ENCODE data around the gene SLC34A3. TPM values are rescaled to one million over a fixed set of nuclear protein-coding genes. Genes with fewer than 3 reads are reported as not detected.

The SLC34A3 gene
- total RNA-seq, 1 donor from 2014 or later, result not detected

GRCh38 chr9:137205126-137206069, 25.3 kb upstream of the SLC34A3 start, which contains the start of the genes NDOR1 and TMEM203:
NDOR1 (plus strand) TSS chr9:137205700; CDS start chr9:137205778, 78 bp downstream.
TMEM203 (minus strand) TSS chr9:137205648; CDS start chr9:137205414, 234 bp downstream.
- ChIA-PET CTCF (interaction anchor here (1.1 to 1.8 kb wide), 3 partner anchors 17 to 31 kb away, joined by 3 to 5 read pairs (median 4); partner anchors contain the start of genes ANAPC2, RNF224 and SSNA1), POLR2A (interaction anchor here (0.6 to 5.3 kb wide), 12 partner anchors 11 to 119 kb away, joined by 3 to 46 read pairs (median 4); partner anchors contain the start of genes MAN1B1, RNF208, RNF224 and SSNA1)
- intact Hi-C loops (cut with micrococcal nuclease), result loop anchor here (1.0 kb wide), 3 partner anchors 17 to 36 kb away; partner anchors contain the start of genes ANAPC2, SSNA1 and TUBB4B
- no peaks in the 10 kb centered on the region for H3K27me3 Mint-ChIP-seq
- peak; percentile 96 for DNase-seq
- peak within 1 kb of the TSS; percentile 92 for H3K4me3 Mint-ChIP-seq
- no peak for TF ChIP-seq CTCF (IDR thresholded peaks at IDR 0.05)
- ATAC-seq (ENCODE audit: low read depth), result peak; percentile 41
- peak within 1 kb of the TSS; percentile 90 for H3K27ac Mint-ChIP-seq
- peaks cover 26% of the 10 kb centered on the region for H3K36me3 Mint-ChIP-seq (ENCODE audit: low read depth)
- no peaks in the 10 kb centered on the region for H3K9me3 Mint-ChIP-seq
- peaks cover 54% of the 10 kb centered on the region for H3K4me1 Mint-ChIP-seq

GRCh38 chr9:137206602-137207001, 24.1 kb upstream of the SLC34A3 start:
- ATAC-seq (ENCODE audit: low read depth), result no peak
- no peaks in the 10 kb centered on the region for H3K27me3 Mint-ChIP-seq
- H3K36me3 Mint-ChIP-seq (ENCODE audit: low read depth), result peaks cover 26% of the 10 kb centered on the region
- H3K9me3 Mint-ChIP-seq, result no peaks in the 10 kb centered on the region
- peaks cover 45% of the 10 kb centered on the region for H3K4me1 Mint-ChIP-seq
- ChIA-PET POLR2A (interaction anchor here (1.1 to 5.3 kb wide), 4 partner anchors 10 to 77 kb away, joined by 4 to 46 read pairs (median 8); partner anchors contain the start of genes ANAPC2, RNF208 and SSNA1), CTCF (no interaction called here)
- TF ChIP-seq CTCF (IDR thresholded peaks at IDR 0.05), result no peak
- DNase-seq, result no peak
- peak overlapping the region; percentile 83 for H3K27ac Mint-ChIP-seq
- H3K4me3 Mint-ChIP-seq, result peak overlapping the region; percentile 92
- intact Hi-C loops (cut with micrococcal nuclease), result no loop called here

DNA sequence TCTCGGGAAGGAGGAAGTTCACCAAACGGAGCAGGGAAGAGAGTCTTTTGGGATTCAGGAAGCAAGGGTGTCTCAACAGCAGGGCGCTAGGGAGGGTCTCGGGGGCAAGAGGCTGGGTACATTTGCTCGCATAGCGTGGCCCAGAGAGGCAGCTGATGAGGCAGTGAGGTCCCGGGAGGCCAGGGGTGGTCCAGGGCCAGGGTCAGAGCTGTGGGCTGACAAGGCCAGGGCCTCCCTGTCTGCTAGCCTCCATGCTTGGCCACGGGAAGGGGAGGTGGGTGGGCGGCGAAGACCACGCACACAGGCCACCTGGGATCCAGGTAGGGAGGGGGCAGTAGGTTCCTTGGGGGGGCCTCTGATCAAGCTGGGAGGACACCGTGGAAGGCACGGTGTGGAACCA, 19.2 kb upstream of the SLC34A3 start:
- Mint-ChIP-seq H3K4me1 (peaks cover 11% of the 10 kb centered on the region), H3K9me3 (no peaks in the 10 kb centered on the region), H3K27me3 (no peaks in the 10 kb centered on the region), H3K4me3 (no peak overlapping the region), H3K36me3 (ENCODE audit: low read depth) (peaks cover 21% of the 10 kb centered on the region), H3K27ac (no peak overlapping the region)
- intact Hi-C loops (cut with micrococcal nuclease), result no loop called here
- no peak for TF ChIP-seq CTCF (IDR thresholded peaks at IDR 0.05)
- ChIA-PET CTCF (no interaction called here), POLR2A (interaction anchor here (0.5 to 1.1 kb wide), 3 partner anchors 12 to 419 kb away, joined by 3 to 9 read pairs (median 4); no protein-coding TSS in a partner anchor)
- DNase-seq, result no peak
- no peak for ATAC-seq (ENCODE audit: low read depth)

DNA sequence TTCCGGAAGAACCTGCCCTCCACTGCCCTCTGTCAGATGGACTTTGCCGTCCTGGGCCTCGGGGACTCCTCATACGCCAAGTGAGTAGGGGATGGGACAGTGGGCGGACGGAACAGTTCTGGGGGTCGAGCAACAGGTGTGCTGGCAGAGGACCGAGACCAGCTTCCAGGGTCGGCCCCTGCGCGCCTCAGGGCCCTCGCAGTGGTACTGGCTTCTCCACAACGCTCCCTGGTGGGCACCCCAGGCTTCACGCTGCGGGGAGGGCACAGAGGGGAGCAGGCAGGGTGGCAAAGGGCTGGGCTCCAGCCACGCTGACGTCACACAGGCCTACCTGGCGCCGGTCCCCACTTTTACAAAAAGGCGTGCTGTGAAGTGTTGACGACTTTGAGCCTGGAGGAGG, 18.2 kb upstream of the SLC34A3 start:
- POLR2A ChIA-PET, result interaction anchor here (1.1 kb wide), 1 partner anchor 11 kb away, joined by 9 read pairs; no protein-coding TSS in a partner anchor
- Mint-ChIP-seq H3K27ac (no peak overlapping the region), H3K4me1 (peaks cover 1% of the 10 kb centered on the region), H3K27me3 (no peaks in the 10 kb centered on the region), H3K36me3 (ENCODE audit: low read depth) (peaks cover 19% of the 10 kb centered on the region), H3K4me3 (no peak overlapping the region), H3K9me3 (no peaks in the 10 kb centered on the region)
- DNase-seq (no peak), ATAC-seq (ENCODE audit: low read depth) (no peak)
- CTCF ChIA-PET, result no interaction called here
- intact Hi-C loops (cut with micrococcal nuclease), result no loop called here
- no peak for TF ChIP-seq CTCF (IDR thresholded peaks at IDR 0.05)

Measured in activated B cell treated with CpG ODN at 0.5 μM for 24 hours (primary cell).